Nephron progenitor cell (in vitro differentiated cells): ENCODE data around the gene C3orf52.

ENCODE experiments used
- DNase-seq: peaks from one replicate; pipeline ENCODE4 v3.0.0; 2021
- H3K27ac Mint-ChIP-seq: 2 replicates; pipeline ENCODE4 v1.8.0; 2021; ENCODE audit warnings: mild to moderate bottlenecking, moderate library complexity, mixed read lengths
- H3K27me3 Mint-ChIP-seq: 2 replicates; pipeline ENCODE4 v1.8.0; 2021; ENCODE audit warnings: mild to moderate bottlenecking, low read depth, mixed read lengths; ENCODE audit not compliant: poor library complexity
- H3K36me3 Mint-ChIP-seq: 2 replicates; pipeline ENCODE4 v1.8.0; 2021; ENCODE audit warnings: low read depth, mixed read lengths
- H3K4me1 Mint-ChIP-seq: 2 replicates; pipeline ENCODE4 v1.8.0; 2021; ENCODE audit warnings: mixed read lengths
- H3K4me3 Mint-ChIP-seq: 2 replicates; pipeline ENCODE4 v1.8.0; 2021; ENCODE audit warnings: mild to moderate bottlenecking, moderate library complexity, mixed read lengths
- H3K9me3 Mint-ChIP-seq: 2 replicates; pipeline ENCODE4 v1.8.0; 2021; ENCODE audit warnings: mild to moderate bottlenecking, moderate library complexity, mixed read lengths
- CTCF ChIP-seq: fragments of 200-600 bp; sonication (generic); IDR thresholded peaks from 2 replicates; pipeline ENCODE4 v1.5.0; 2021; ENCODE audit warnings: antibody characterized with exemption

C3orf52 gene

GRCh38 chr3:112130638-112130993 is 44.4 kb downstream of the C3orf52 start:
- no peak for TF ChIP-seq CTCF
- no peak overlapping the region for H3K4me3 Mint-ChIP-seq
- peaks cover 48% of the 10 kb centered on the region for H3K36me3 Mint-ChIP-seq
- DNase-seq: no peak
- H3K27me3 Mint-ChIP-seq: no peaks in the 10 kb centered on the region
- no peak overlapping the region for H3K27ac Mint-ChIP-seq
- peaks cover 75% of the 10 kb centered on the region for H3K4me1 Mint-ChIP-seq
- no peaks in the 10 kb centered on the region for H3K9me3 Mint-ChIP-seq

GRCh38 chr3:112131111-112131510 is 44.9 kb downstream of the C3orf52 start:
- H3K4me1 Mint-ChIP-seq: peaks cover 75% of the 10 kb centered on the region
- TF ChIP-seq CTCF: no peak
- DNase-seq: no peak
- H3K4me3 Mint-ChIP-seq: no peak overlapping the region
- H3K27ac Mint-ChIP-seq: no peak overlapping the region
- no peaks in the 10 kb centered on the region for H3K27me3 Mint-ChIP-seq
- H3K36me3 Mint-ChIP-seq: peaks cover 48% of the 10 kb centered on the region
- no peaks in the 10 kb centered on the region for H3K9me3 Mint-ChIP-seq

- no peak for DNase-seq
- no peak for TF ChIP-seq CTCF
- Mint-ChIP-seq H3K27ac (no peak overlapping the region), H3K9me3 (no peaks in the 10 kb centered on the region), H3K27me3 (no peaks in the 10 kb centered on the region), H3K4me1 (peaks cover 75% of the 10 kb centered on the region), H3K4me3 (no peak overlapping the region), H3K36me3 (peaks cover 48% of the 10 kb centered on the region)
Observed at GRCh38 chr3:112132088-112132487, 45.9 kb downstream of the C3orf52 start.

- Mint-ChIP-seq H3K36me3 (peaks cover 48% of the 10 kb centered on the region), H3K27ac (no peak overlapping the region), H3K4me1 (peaks cover 76% of the 10 kb centered on the region), H3K9me3 (no peaks in the 10 kb centered on the region), H3K27me3 (no peaks in the 10 kb centered on the region), H3K4me3 (no peak overlapping the region)
- no peak for TF ChIP-seq CTCF
- DNase-seq: no peak
Observed at GRCh38 chr3:112132554-112132953, 46.4 kb downstream of the C3orf52 start.

GRCh38 chr3:112132975-112133448 is 46.8 kb downstream of the C3orf52 start, which contains the start of gene GCSAM:
Gene GCSAM (minus strand): TSS chr3:112133248. CDS start chr3:112133120, 128 bp downstream.
- no peak for TF ChIP-seq CTCF
- peaks cover 45% of the 10 kb centered on the region for H3K36me3 Mint-ChIP-seq
- peak within 1 kb of the TSS; percentile 97 for H3K27ac Mint-ChIP-seq
- H3K4me1 Mint-ChIP-seq: peaks cover 76% of the 10 kb centered on the region
- no peaks in the 10 kb centered on the region for H3K27me3 Mint-ChIP-seq
- H3K9me3 Mint-ChIP-seq: no peaks in the 10 kb centered on the region
- no peak for DNase-seq
- H3K4me3 Mint-ChIP-seq: no peak within 1 kb of the TSS

GRCh38 chr3:112133626-112134334 is 47.6 kb downstream of the C3orf52 start:
- no peak for DNase-seq
- no peaks in the 10 kb centered on the region for H3K9me3 Mint-ChIP-seq
- no peak overlapping the region for H3K4me3 Mint-ChIP-seq
- peaks cover 37% of the 10 kb centered on the region for H3K36me3 Mint-ChIP-seq
- H3K4me1 Mint-ChIP-seq: peaks cover 71% of the 10 kb centered on the region
- peak overlapping the region; percentile 59 for H3K27ac Mint-ChIP-seq
- H3K27me3 Mint-ChIP-seq: no peaks in the 10 kb centered on the region
- TF ChIP-seq CTCF: no peak
